B cell (primary cell): ENCODE results near the gene MED12L. TPM values are rescaled to one million over a fixed set of nuclear protein-coding genes. Genes with fewer than 3 reads are reported as not detected.
A peak's percentile ranks its signal among the peaks of the same experiment; 100 is the strongest.

ENCODE experiments used
- ATAC-seq: fragments of 200-7000 bp; cut with Tn5 transposase; one replicate; pipeline ENCODE4 v1.10.0; 2021; ENCODE audit warnings: low read depth, mild to moderate bottlenecking, moderate number of reproducible peaks, moderate library complexity
- CTCF ChIA-PET: fragments of 350-600 bp; sonication (Branson Sonifier 250); formaldehyde crosslinking; loops from one replicate; lab custom pipeline; 2021; ENCODE audit warnings: antibody characterized with exemption, inconsistent platforms; lab: Charles Lee
- POLR2A ChIA-PET: fragments of 350-600 bp; sonication (Branson Sonifier 250); formaldehyde crosslinking; loops from one replicate; lab custom pipeline; 2021; ENCODE audit warnings: antibody characterized with exemption; lab: Charles Lee
- DNase-seq: peaks from one replicate; pipeline ENCODE4 v3.0.0; 2013
- H2AFZ ChIP-seq: 2 replicates; pipeline ENCODE4 v1.6.1; 2012; ENCODE audit warnings: mild to moderate bottlenecking, low read depth, low read length; ENCODE audit not compliant: insufficient read depth, poor library complexity, severe bottlenecking
- H3K27ac ChIP-seq, 2 donors: 1 replicate in 1 of 2; 2 replicates in 1 of 2; pipeline ENCODE4 v1.5.1; 2012 to 2013; ENCODE audit warnings: low read length in 2 of 2, mild to moderate bottlenecking in 2 of 2, moderate library complexity in 1 of 2
- H3K27me3 ChIP-seq, 4 experiments: fragments of 200-600 bp in 1 of 4; sonication (generic) in 1 of 4; replicated peaks in 1 of 4; 1 replicate in 2 of 4; 2 replicates in 2 of 4; pipeline versions ENCODE4 v1.6.1 to v1.7.0; 2013 to 2016; ENCODE audit warnings: low read length in 3 of 4, mild to moderate bottlenecking in 2 of 4, mixed read lengths in 1 of 4, moderate library complexity in 1 of 4; ENCODE audit not compliant: insufficient read depth in 4 of 4, control insufficient read depth in 3 of 4; ENCODE audit errors: control extremely low read depth in 1 of 4
- H3K36me3 ChIP-seq, 2 experiments: replicated peaks in 1 of 2; 1 replicate in 1 of 2; 2 replicates in 1 of 2; pipeline versions ENCODE4 v1.6.1 to v1.7.1; 2013; ENCODE audit warnings: low read length in 1 of 2; ENCODE audit not compliant: insufficient read depth in 2 of 2, control insufficient read depth in 1 of 2; ENCODE audit errors: control extremely low read depth in 1 of 2, extremely low read depth in 1 of 2
- H3K4me1 ChIP-seq, 2 donors: fragments of 200-600 bp in 1 of 2; sonication (generic) in 1 of 2; 1 replicate in 1 of 2; 2 replicates in 1 of 2; pipeline versions ENCODE4 v1.5.1 to v1.6.1; 2013 to 2017; ENCODE audit warnings: low read length in 2 of 2; ENCODE audit not compliant: control insufficient read depth in 2 of 2, insufficient read depth in 2 of 2
- H3K4me2 ChIP-seq: replicated peaks from 2 replicates; pipeline ENCODE3; 2012; ENCODE audit warnings: mild to moderate bottlenecking, low read depth, low read length; ENCODE audit not compliant: poor library complexity, severe bottlenecking
- H3K4me3 ChIP-seq, 5 experiments: fragments of 200-600 bp in 1 of 5; sonication (generic) in 1 of 5; 1 replicate in 3 of 5; 2 replicates in 2 of 5; pipeline versions ENCODE4 v1.5.1 to v1.7.0; 2011 to 2016; ENCODE audit warnings: low read length in 4 of 5, mild to moderate bottlenecking in 4 of 5, low read depth in 2 of 5, control low read depth in 1 of 5, moderate library complexity in 1 of 5; ENCODE audit not compliant: insufficient read depth in 1 of 5; ENCODE audit errors: control extremely low read depth in 1 of 5, extremely low read depth in 1 of 5
- H3K79me2 ChIP-seq: fragments of 200-600 bp; sonication (generic); one replicate; pipeline ENCODE4 v1.6.0; 2016; ENCODE audit warnings: low read length; ENCODE audit not compliant: control insufficient read depth, insufficient read depth
- H3K9ac ChIP-seq: fragments of 200-600 bp; sonication (generic); 2 replicates; pipeline ENCODE4 v1.6.1; 2017; ENCODE audit warnings: mild to moderate bottlenecking, low read length, moderate library complexity
- H3K9me3 ChIP-seq, 3 donors: one replicate each; pipeline versions ENCODE4 v1.6.1 to v1.7.1; 2013; ENCODE audit warnings: low read length in 2 of 3; ENCODE audit not compliant: control insufficient read depth in 2 of 3, insufficient read depth in 1 of 3; ENCODE audit errors: control extremely low read depth in 1 of 3
- H4K20me1 ChIP-seq: 2 replicates; pipeline ENCODE4 v1.6.0; 2012; ENCODE audit warnings: mild to moderate bottlenecking, low read length; ENCODE audit not compliant: insufficient read depth, control insufficient read depth, poor library complexity, severe bottlenecking
- H3K27ac Mint-ChIP-seq: one replicate; pipeline ENCODE4 v1.8.0; 2021; ENCODE audit warnings: mixed read lengths
- H3K27me3 Mint-ChIP-seq: one replicate; pipeline ENCODE4 v1.8.0; 2021; ENCODE audit warnings: mixed read lengths
- H3K4me1 Mint-ChIP-seq: one replicate; pipeline ENCODE4 v1.8.0; 2021; ENCODE audit warnings: mixed read lengths
- H3K4me3 Mint-ChIP-seq: one replicate; pipeline ENCODE4 v1.8.0; 2021; ENCODE audit warnings: mixed read lengths
- H3K9me3 Mint-ChIP-seq: one replicate; pipeline ENCODE4 v1.8.0; 2022; ENCODE audit warnings: mixed read lengths; ENCODE audit not compliant: insufficient read depth
- EZH2 ChIP-seq: IDR thresholded peaks from 2 replicates; pipeline ENCODE4 v1.6.1; 2012; ENCODE audit warnings: borderline replicate concordance, low read depth, mild to moderate bottlenecking, moderate library complexity, low read length; ENCODE audit not compliant: insufficient read depth, poor library complexity, severe bottlenecking
- WGBS: methylation state at CpG from one replicate; pipeline ENCODE4 v1.1.5; 2013; ENCODE audit warnings: missing lambda C conversion rate; ENCODE audit not compliant: insufficient coverage; 5-methylcytosine and 5-hydroxymethylcytosine counted together
- intact Hi-C: fragments of 100-400 bp; cut with micrococcal nuclease; formaldehyde crosslinking; loops from one replicate; pipeline ENCODE4 v1.10.0; 2022
- polyA plus RNA-seq: library from polyadenylated mRNA; depleted of rRNA; stranded (reverse); fragments of >200 nt; gene quantifications from 2 replicates; pipeline ENCODE4 v1.2.3, GENCODE V29; 2012
- total RNA-seq, 2 donors: library from RNA; stranded (reverse); fragments of 120-200 nt in 1 of 2; gene quantifications; 1 replicate in 1 of 2; 2 replicates in 1 of 2; pipeline versions ENCODE4 v1.2.3 to v1.2.4, GENCODE V29; 2013 to 2022
- TF ChIP-seq, protein P1 (sequence below): fragments of 200-600 bp; IDR thresholded peaks from one replicate; pipeline ENCODE4 v1.8.0; 2022; ENCODE audit warnings: antibody characterized with exemption, mild to moderate bottlenecking

Gene MED12L
- total and polyA plus RNA-seq, 2 donors (not counting 1 experiment from before 2014, with no cell fraction given): 0.07 to 0.30 TPM

- Mint-ChIP-seq H3K9me3 (no peaks in the 10 kb centered on the region), H3K4me1 (peaks cover 82% of the 10 kb centered on the region), H3K27ac (peak overlapping the region; percentile 98), H3K4me3 (peak overlapping the region; percentile 82), H3K27me3 (no peaks in the 10 kb centered on the region)
- peak; percentile 3 for ATAC-seq
- WGBS: 20% methylated on average over 1 of the region's 2 CpGs
- TF ChIP-seq EZH2: no peak
- TF ChIP-seq, protein P1, sequence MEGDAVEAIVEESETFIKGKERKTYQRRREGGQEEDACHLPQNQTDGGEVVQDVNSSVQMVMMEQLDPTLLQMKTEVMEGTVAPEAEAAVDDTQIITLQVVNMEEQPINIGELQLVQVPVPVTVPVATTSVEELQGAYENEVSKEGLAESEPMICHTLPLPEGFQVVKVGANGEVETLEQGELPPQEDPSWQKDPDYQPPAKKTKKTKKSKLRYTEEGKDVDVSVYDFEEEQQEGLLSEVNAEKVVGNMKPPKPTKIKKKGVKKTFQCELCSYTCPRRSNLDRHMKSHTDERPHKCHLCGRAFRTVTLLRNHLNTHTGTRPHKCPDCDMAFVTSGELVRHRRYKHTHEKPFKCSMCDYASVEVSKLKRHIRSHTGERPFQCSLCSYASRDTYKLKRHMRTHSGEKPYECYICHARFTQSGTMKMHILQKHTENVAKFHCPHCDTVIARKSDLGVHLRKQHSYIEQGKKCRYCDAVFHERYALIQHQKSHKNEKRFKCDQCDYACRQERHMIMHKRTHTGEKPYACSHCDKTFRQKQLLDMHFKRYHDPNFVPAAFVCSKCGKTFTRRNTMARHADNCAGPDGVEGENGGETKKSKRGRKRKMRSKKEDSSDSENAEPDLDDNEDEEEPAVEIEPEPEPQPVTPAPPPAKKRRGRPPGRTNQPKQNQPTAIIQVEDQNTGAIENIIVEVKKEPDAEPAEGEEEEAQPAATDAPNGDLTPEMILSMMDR: no peak
- Histone ChIP-seq H2AFZ (no peak overlapping the region), H3K4me2 (peak overlapping the region; percentile 73), H3K9me3 (no peaks in the 10 kb centered on the region), H3K4me3 (peak overlapping the region in 4 of 5 experiments; percentile 1 to 57 (median 32)), H3K9ac (peak overlapping the region; percentile 58), H3K27ac (peak overlapping the region; percentile 91 to 96), H3K4me1 (peaks cover 72 to 81% of the 10 kb centered on the region in 2 donors), H3K36me3 (peaks cover 0 to 1% of the 10 kb centered on the region in 2 experiments), H4K20me1 (no peaks in the 10 kb centered on the region), H3K79me2 (peaks cover 29% of the 10 kb centered on the region), H3K27me3 (no peaks in the 10 kb centered on the region)
- CTCF ChIA-PET: interaction anchor here (0.7 to 9.6 kb wide), 8 partner anchors 11 to 106 kb away, joined by 3 to 460 read pairs (median 4); no protein-coding TSS in a partner anchor
- POLR2A ChIA-PET: interaction anchor here (2.0 kb wide), 1 partner anchor 10 kb away, joined by 14 read pairs; no protein-coding TSS in a partner anchor
- intact Hi-C loops: loop anchor here (1.0 to 5.0 kb wide), 4 partner anchors 10 to 729 kb away; partner anchors contain the start of genes EIF2A, P2RY12, P2RY13 and SERP1
- no peak for DNase-seq
These were observed 190.7 kb downstream of the MED12L start for GRCh38 chr3:151276038-151276686.

DNA sequence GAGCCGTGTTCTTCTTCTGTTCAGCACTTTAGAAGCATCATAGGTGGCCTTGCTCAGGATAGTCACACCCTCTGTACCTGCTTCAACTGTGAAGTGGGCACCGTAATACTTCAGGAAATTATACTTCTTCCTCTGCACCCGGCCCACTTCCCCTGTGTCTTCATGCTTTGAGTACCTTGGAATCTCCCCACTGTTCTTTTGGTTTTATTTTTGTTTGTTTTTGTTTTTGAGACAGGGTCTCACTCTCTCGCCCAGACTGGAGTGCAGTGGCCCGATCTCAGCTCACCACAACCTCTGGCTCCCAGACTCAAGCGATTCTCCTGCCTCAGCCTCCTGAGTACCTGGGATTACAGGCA, 191.2 kb downstream of the MED12L start:
- peak overlapping the region; percentile 58 for H3K9ac ChIP-seq
- no peak for TF ChIP-seq EZH2
- TF ChIP-seq, protein P1: no peak
- H3K36me3 ChIP-seq: peaks cover 0 to 1% of the 10 kb centered on the region in 2 experiments
- Mint-ChIP-seq H3K4me3 (peak overlapping the region; percentile 82), H3K9me3 (no peaks in the 10 kb centered on the region), H3K4me1 (peaks cover 78% of the 10 kb centered on the region), H3K27ac (peak overlapping the region; percentile 98), H3K27me3 (no peaks in the 10 kb centered on the region)
- no peaks in the 10 kb centered on the region for H3K27me3 ChIP-seq
- H3K4me2 ChIP-seq: peak overlapping the region; percentile 73
- H3K4me1 ChIP-seq: peaks cover 69 to 76% of the 10 kb centered on the region in 2 donors
- 0% methylated on average over 1 of the region's 6 CpGs for WGBS
- H3K79me2 ChIP-seq: peaks cover 28% of the 10 kb centered on the region
- DNase-seq (peak; percentile 89), ATAC-seq (peak; percentile 70)
- peak overlapping the region; percentile 91 to 96 for H3K27ac ChIP-seq
- peak overlapping the region in 4 of 5 experiments; percentile 19 to 57 (median 48) for H3K4me3 ChIP-seq
- H4K20me1 ChIP-seq: no peaks in the 10 kb centered on the region
- POLR2A ChIA-PET: interaction anchor here (2.0 kb wide), 1 partner anchor 11 kb away, joined by 14 read pairs; no protein-coding TSS in a partner anchor
- CTCF ChIA-PET: interaction anchor here (0.6 to 9.6 kb wide), 8 partner anchors 11 to 1231 kb away, joined by 3 to 460 read pairs (median 4); no protein-coding TSS in a partner anchor
- no peak overlapping the region for H2AFZ ChIP-seq
- intact Hi-C loops: loop anchor here (1.0 to 5.0 kb wide), 4 partner anchors 10 to 729 kb away; partner anchors contain the start of genes EIF2A, P2RY12, P2RY13 and SERP1
- H3K9me3 ChIP-seq: no peaks in the 10 kb centered on the region
